ENCODE measurements around the gene DHRS11.

Gene DHRS11

GRCh38 chr17:36591434-36592315 is at the start of gene DHRS11:
Gene DHRS11 (plus strand): TSS chr17:36591879. CDS start chr17:36592010, 131 bp downstream.
- peak; percentile 80 for DNase-seq

DNA sequence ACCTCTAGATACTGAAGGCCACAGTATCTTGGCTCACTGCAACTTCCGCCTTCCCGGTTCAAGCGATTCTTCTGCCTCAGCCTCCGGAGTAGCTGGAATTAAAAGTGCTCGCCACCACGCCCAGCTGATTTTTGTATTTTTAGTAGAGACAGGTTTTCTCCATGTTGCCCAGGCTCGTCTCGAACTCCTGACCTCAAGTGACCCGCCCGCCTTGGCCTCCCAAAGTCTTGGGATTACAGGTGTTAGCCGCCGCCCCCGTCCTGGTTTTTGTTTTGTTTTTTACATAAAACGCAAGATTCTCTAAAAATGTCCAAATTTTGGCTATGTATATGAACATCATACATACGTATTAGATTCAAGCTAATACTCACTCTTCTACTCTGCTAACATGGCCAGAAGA is 48.9 kb upstream of the DHRS11 start:
- no peak for DNase-seq

GRCh38 chr17:36544044-36544306 is 47.7 kb upstream of the DHRS11 start:
- peak; percentile 29 for DNase-seq

- DNase-seq = peak; percentile 92
Observed at GRCh38 chr17:36544307-36545076, 47.2 kb upstream of the DHRS11 start, which contains the start of gene GGNBP2. Gene GGNBP2 (plus strand): TSS chr17:36544919. CDS start chr17:36545725, 806 bp downstream.

- no peak for DNase-seq
Observed at GRCh38 chr17:36545077-36545464, 46.6 kb upstream of the DHRS11 start.

DNA sequence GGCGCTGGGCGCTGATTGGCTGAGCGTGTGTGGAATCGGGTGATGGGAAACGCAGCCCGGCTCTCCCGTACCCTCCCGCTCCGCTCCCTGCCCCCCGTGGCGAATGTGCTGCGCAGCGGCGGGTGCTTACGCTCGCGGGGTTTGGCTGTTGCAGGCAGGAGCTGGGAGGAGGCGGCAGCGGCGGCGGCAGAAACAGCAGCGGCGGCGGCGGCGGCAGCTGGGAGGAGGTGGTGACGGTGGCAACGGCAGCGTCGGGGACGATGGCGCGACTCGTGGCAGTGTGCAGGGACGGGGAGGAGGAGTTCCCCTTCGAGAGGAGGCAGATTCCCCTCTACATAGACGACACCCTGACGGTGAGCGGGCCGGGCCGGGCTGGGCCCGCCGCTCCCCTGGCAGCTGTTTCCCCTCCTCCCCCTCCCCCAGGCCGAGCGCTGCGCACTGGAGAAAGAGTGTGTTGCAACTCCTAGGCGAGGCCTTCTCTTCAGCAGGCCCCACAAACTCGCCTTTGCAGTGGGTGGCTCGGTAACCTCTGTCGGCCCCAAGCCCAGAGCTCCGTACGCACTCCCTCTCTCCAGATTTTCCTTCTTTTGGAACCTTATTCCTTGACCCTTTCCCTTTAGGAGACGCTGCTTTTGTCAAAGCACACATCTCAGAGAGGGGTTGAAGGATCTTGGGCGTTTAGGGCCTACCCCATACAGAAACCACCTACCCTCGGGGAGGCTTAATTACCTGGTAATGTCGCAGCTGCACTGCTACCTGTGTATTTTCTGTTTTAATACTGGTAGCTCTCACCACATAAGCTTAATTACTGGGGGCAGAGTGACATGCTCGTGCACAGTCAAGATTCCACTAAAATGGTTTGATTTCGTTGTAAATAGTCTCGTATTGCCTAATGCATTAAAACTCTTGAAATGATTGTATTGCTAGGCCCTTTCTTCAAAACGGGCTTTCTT is 45.9 kb upstream of the DHRS11 start:
- DNase-seq = peak; percentile 98

DNA sequence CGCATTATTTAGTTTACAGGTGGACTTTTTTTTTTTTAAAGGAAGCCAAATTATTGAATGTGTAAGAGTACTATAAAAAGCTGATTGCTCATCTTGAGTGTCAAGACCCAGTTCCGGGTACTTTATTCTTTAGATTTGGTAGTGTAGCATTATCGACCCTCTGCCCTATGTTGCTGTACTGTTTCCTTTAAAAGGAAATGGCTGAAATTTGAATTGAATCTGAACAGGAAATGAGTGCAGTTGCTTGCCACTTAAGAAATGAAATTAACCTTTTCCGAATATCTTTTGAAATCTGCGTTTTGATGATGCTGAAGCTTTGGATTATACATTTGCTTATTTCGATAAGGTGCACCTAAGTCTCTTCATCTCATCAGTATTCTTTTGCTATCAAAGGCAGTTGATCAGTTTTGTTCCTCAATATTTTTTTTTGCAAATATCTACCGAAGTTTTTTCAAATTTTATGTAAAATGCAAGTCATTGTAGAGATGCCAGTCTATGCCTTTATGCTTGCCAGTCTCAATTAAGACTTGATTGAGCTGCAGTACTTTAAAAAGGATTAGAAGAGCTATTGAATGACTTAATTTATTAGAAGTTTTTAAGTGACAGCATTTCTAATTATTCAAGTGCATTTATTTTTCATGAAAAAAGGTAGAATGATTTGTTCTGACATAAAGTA is 45.1 kb upstream of the DHRS11 start:
- peak; percentile 10 for DNase-seq

- no peak for DNase-seq
Observed at GRCh38 chr17:36547776-36548175, 43.9 kb upstream of the DHRS11 start.

GRCh38 chr17:36550491-36551417 is 40.9 kb upstream of the DHRS11 start:
- peak; percentile 38 for DNase-seq

DNA sequence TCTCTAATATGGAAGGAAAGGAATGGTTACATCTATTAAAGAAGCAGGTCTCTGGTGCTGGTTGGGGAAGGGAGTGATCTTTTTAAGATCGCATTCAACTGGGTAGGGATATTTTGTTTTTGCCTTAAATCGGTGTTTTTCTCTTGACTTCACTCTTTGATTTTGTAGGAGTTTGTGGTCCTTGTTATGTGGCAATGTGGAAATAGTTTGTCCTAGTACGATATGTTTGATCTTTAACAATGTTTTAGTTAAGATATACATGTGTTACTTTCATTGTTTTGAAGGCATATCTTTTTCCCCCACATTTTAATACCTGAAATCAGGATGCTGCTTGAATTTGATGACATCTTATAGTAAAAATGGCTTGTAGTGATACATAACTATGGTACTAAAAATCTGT is 38.2 kb upstream of the DHRS11 start:
- no peak for DNase-seq

- no peak for DNase-seq
Observed at GRCh38 chr17:36566081-36566480, 25.6 kb upstream of the DHRS11 start.

GRCh38 chr17:36575028-36575427 is 16.7 kb upstream of the DHRS11 start:
- no peak for DNase-seq

GRCh38 chr17:36576793-36577192 is 14.9 kb upstream of the DHRS11 start:
- no peak for DNase-seq

DNA sequence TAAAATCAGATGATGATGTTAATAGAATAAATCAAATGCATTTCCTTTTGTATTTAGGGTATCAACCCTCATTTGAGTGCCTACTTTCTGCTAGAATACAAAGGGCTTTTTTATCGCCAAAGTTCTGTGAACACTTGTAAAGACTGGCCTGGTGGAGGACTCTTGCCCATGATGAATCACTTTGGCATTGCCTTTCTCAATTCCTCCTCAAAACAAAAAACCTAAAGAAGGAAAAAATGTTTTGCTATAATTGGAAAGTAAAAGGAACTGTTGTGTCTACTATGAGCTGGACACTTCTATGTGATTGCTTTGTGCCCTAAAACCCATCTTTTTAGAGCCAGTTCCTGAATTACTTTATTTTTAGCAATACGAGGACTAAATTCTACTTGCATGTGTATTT is 13.0 kb upstream of the DHRS11 start:
- no peak for DNase-seq

GRCh38 chr17:36583787-36584186 is 7.9 kb upstream of the DHRS11 start:
- no peak for DNase-seq

DNA sequence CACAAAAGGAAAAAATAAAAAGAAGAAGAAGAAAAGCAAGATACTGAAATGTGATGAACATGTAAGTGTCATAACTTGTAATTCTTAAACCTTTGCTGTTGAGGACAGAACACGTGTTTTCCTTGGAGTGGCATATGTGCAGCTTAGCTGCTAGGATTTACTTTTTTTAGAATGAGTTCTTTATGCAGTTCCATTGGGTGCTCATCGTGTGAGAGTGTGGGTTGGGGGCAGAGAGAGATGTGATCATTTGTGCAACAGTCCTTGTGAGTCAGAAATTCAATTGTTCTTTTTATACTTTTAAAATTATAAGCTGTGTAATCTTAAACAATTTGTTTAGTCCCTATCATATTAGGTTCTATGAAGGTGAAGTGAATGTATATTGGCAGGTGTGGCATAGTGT is 5.5 kb upstream of the DHRS11 start:
- no peak for DNase-seq

GRCh38 chr17:36590082-36590481 is 1.6 kb upstream of the DHRS11 start:
- no peak for DNase-seq

- DNase-seq = no peak
Observed at GRCh38 chr17:36592316-36592715, 637 bp downstream of the DHRS11 start.

DNA sequence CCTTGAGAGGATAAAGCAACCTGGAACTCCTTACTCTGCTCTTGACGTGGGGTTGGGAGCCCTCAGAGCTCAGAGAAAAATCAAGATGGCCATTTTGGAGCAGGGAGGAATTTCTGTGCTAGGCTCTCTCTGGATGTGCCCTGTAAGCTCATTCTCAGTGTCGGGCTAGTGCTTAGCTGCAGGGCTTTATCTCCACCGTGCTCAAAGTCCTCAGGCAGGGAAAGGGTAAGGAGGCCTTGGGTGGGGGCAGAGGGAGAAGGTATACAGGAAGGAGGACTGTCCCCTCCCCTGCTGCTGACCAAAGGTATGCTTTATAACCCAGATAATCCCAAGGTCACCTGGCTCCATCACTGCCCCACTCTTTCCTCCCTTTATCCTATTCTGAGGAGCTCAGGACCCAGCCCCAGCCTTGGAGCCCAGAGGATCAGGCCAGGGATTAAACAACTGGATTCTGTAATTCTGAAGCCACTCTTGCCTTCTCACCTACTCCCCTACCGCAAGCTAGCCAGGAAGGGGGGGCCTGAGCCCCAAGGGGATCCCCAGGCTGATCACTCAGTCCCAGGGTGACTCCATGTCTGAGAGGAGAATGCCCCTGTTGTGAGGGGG is 1.1 kb downstream of the DHRS11 start:
- DNase-seq = no peak

- no peak for DNase-seq
Observed at GRCh38 chr17:36593656-36594316, 2.1 kb downstream of the DHRS11 start.

Measured in CD4-positive, alpha-beta T cell treated with Interleukin-12 subunit alpha and Interleukin-12 subunit beta, for 1 hour (primary cell).